GM23338 (cell line): ENCODE measurements around the gene SNAP47. TPM values are rescaled to one million over a fixed set of nuclear protein-coding genes. Genes with fewer than 3 reads are reported as not detected.

Experiments
- ATAC-seq: fragments of 200-7000 bp; cut with Tn5 transposase; 3 replicates; pipeline ENCODE4 v1.9.1; 2020
- DNase-seq: peaks from one replicate; pipeline ENCODE4 v3.0.0-alpha.2; 2015; ENCODE audit warnings: low spot score
- H2AFZ ChIP-seq: fragments of 200-600 bp; sonication (generic); 2 replicates; pipeline ENCODE4 v1.8.0; 2016; ENCODE audit warnings: antibody characterized with exemption, mild to moderate bottlenecking, moderate library complexity
- H3F3A ChIP-seq: fragments of 200-600 bp; sonication (generic); replicated peaks from 2 replicates; pipeline ENCODE4 v1.8.0; 2017; ENCODE audit warnings: antibody characterized with exemption, mixed run types, low read depth
- H3K27ac ChIP-seq: fragments of 200-600 bp; sonication (generic); 2 replicates; pipeline ENCODE4 v1.6.1; 2016; ENCODE audit warnings: low read depth
- H3K27me3 ChIP-seq: fragments of 200-600 bp; sonication (generic); 2 replicates; pipeline ENCODE4 v1.8.0; 2016; ENCODE audit warnings: mild to moderate bottlenecking, mixed run types, moderate library complexity; ENCODE audit not compliant: insufficient read depth
- H3K36me3 ChIP-seq: fragments of 200-600 bp; sonication (generic); 2 replicates; pipeline ENCODE4 v1.8.0; 2016; ENCODE audit warnings: mild to moderate bottlenecking; ENCODE audit not compliant: insufficient read depth
- H3K4me1 ChIP-seq: fragments of 200-600 bp; sonication (generic); 2 replicates; pipeline ENCODE4 v1.8.0; 2016; ENCODE audit warnings: mild to moderate bottlenecking, moderate library complexity; ENCODE audit not compliant: insufficient read depth
- H3K4me2 ChIP-seq: fragments of 200-600 bp; sonication (generic); 2 replicates; pipeline ENCODE4 v1.7.1; 2017; ENCODE audit warnings: mixed run types
- H3K4me3 ChIP-seq: fragments of 200-600 bp; sonication (generic); 2 replicates; pipeline ENCODE4 v1.6.1; 2016; ENCODE audit warnings: mixed run types
- H3K79me2 ChIP-seq: fragments of 200-600 bp; sonication (generic); replicated peaks from 2 replicates; pipeline ENCODE4 v1.8.0; 2017; ENCODE audit warnings: mild to moderate bottlenecking; ENCODE audit not compliant: insufficient read depth
- H3K9me2 ChIP-seq: fragments of 200-600 bp; sonication (generic); 2 replicates; pipeline ENCODE4 v1.8.0; 2017; ENCODE audit not compliant: insufficient read depth
- H4K20me1 ChIP-seq: fragments of 200-600 bp; sonication (generic); replicated peaks from 2 replicates; pipeline ENCODE4 v1.8.0; 2017; ENCODE audit warnings: mild to moderate bottlenecking; ENCODE audit not compliant: insufficient read depth
- H3K27ac Mint-ChIP-seq: 2 replicates; pipeline ENCODE4 v1.8.0; 2020; ENCODE audit warnings: inconsistent platforms, mild to moderate bottlenecking, moderate library complexity, mixed read lengths
- H3K27me3 Mint-ChIP-seq: 3 replicates; pipeline ENCODE4 v1.8.0; 2022; ENCODE audit warnings: low read depth, mild to moderate bottlenecking, moderate library complexity, mixed read lengths, inconsistent platforms; ENCODE audit not compliant: insufficient read depth, poor library complexity
- H3K36me3 Mint-ChIP-seq: 3 replicates; pipeline ENCODE4 v1.8.0; 2021; ENCODE audit warnings: low read depth, mild to moderate bottlenecking, inconsistent platforms, moderate library complexity, mixed read lengths
- H3K4me1 Mint-ChIP-seq: 3 replicates; pipeline ENCODE4 v1.8.0; 2020; ENCODE audit warnings: mild to moderate bottlenecking, inconsistent platforms, mixed read lengths
- H3K4me3 Mint-ChIP-seq: 3 replicates; pipeline ENCODE4 v1.8.0; 2021; ENCODE audit warnings: moderate library complexity, mild to moderate bottlenecking, inconsistent platforms, mixed read lengths
- H3K9me3 Mint-ChIP-seq: 3 replicates; pipeline ENCODE4 v1.8.0; 2020; ENCODE audit warnings: moderate library complexity, mild to moderate bottlenecking, inconsistent platforms, mixed read lengths
- CREB1 ChIP-seq: fragments of 250-450 bp; sonication (Bioruptor Pico); IDR thresholded peaks from 2 replicates; pipeline ENCODE4 v1.5.0; 2020; ENCODE audit warnings: low read depth, mild to moderate bottlenecking, moderate library complexity
- EZH2 ChIP-seq: fragments of 200-600 bp; sonication (generic); IDR thresholded peaks from one replicate; pipeline ENCODE4 v1.8.0; 2017; ENCODE audit warnings: antibody characterized with exemption, mild to moderate bottlenecking, low read depth; ENCODE audit not compliant: unreplicated experiment
- EZH2phosphoT487 ChIP-seq: fragments of 200-600 bp; sonication (generic); IDR thresholded peaks from one replicate; pipeline ENCODE4 v1.8.1; 2018; ENCODE audit warnings: antibody characterized with exemption; ENCODE audit not compliant: unreplicated experiment
- JUNB ChIP-seq: IDR thresholded peaks from one replicate; pipeline ENCODE4 v1.6.1; 2016; ENCODE audit warnings: antibody characterized with exemption; ENCODE audit not compliant: unreplicated experiment
- STAT1 ChIP-seq: IDR thresholded peaks from one replicate; pipeline ENCODE4 v1.6.1; 2016; ENCODE audit warnings: antibody characterized with exemption; ENCODE audit not compliant: unreplicated experiment
- ZNF331 ChIP-seq: fragments of 250-450 bp; sonication (Bioruptor Pico); IDR thresholded peaks from 2 replicates; pipeline ENCODE4 v1.5.0; 2020; ENCODE audit warnings: low read depth, mild to moderate bottlenecking, moderate library complexity
- ZNF462 ChIP-seq: fragments of 250-450 bp; sonication (Bioruptor Pico); IDR thresholded peaks from 2 replicates; pipeline ENCODE4 v1.5.0; 2020; ENCODE audit warnings: mild to moderate bottlenecking, moderate library complexity
- polyA plus RNA-seq: library from polyadenylated mRNA; unstranded; fragments of >200 nt; fragmentation: Nextera tagmentation; extraction: Ambion mirVana; gene quantifications from 2 replicates; pipeline ENCODE4 v1.2.1, GENCODE V29; 2016
- total RNA-seq: library from RNA; depleted of rRNA; stranded (reverse); fragments of >200 nt; shearing (Covaris generic); gene quantifications from 2 replicates; pipeline ENCODE4 v1.2.3, GENCODE V29; 2014
- TF ChIP-seq, protein P1 (sequence below): IDR thresholded peaks from one replicate; pipeline ENCODE4 v1.6.1; 2018; ENCODE audit warnings: antibody characterized with exemption; ENCODE audit not compliant: unreplicated experiment
- TF ChIP-seq, protein P2 (sequence below): IDR thresholded peaks from 2 replicates; pipeline ENCODE4 v1.6.1; 2016; ENCODE audit warnings: antibody characterized with exemption
- TF ChIP-seq, protein P3 (sequence below), 2 experiments: fragments of 200-600 bp in 1 of 2; sonication (generic) in 1 of 2; conservative IDR thresholded peaks; 2 replicates each; pipeline versions ENCODE4 v1.5.1 to v1.6.1; 2016 to 2017; ENCODE audit warnings: antibody characterized with exemption in 2 of 2, low read depth in 2 of 2, mild to moderate bottlenecking in 2 of 2, moderate library complexity in 1 of 2

SNAP47 gene
- total and polyA plus RNA-seq, 2 experiments from 2014 or later, result 19.5 to 51.8 TPM

DNA sequence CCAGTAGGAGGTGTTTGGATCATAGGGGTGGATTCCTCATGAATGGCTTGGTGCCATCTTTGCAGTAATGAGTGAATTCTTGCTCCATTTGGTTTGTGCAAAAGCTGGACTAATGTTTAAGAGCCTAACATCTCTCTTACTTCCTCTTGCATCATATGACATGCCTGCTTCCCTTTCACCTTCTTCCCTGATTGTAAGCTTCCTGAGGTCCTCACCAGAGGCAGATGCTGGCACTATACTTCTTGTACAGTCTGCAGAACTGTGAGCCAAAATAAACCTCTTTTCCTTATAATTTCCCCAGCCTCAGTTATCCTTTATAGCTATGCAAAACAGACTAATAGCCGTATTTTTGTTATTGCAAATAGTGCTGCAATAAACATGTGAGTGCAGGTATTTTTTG lies 88.3 kb downstream of the SNAP47 start (continued):
- TF ChIP-seq EZH2phosphoT487 (no peak), STAT1 (no peak), EZH2 (no peak)
- TF ChIP-seq, protein P1, sequence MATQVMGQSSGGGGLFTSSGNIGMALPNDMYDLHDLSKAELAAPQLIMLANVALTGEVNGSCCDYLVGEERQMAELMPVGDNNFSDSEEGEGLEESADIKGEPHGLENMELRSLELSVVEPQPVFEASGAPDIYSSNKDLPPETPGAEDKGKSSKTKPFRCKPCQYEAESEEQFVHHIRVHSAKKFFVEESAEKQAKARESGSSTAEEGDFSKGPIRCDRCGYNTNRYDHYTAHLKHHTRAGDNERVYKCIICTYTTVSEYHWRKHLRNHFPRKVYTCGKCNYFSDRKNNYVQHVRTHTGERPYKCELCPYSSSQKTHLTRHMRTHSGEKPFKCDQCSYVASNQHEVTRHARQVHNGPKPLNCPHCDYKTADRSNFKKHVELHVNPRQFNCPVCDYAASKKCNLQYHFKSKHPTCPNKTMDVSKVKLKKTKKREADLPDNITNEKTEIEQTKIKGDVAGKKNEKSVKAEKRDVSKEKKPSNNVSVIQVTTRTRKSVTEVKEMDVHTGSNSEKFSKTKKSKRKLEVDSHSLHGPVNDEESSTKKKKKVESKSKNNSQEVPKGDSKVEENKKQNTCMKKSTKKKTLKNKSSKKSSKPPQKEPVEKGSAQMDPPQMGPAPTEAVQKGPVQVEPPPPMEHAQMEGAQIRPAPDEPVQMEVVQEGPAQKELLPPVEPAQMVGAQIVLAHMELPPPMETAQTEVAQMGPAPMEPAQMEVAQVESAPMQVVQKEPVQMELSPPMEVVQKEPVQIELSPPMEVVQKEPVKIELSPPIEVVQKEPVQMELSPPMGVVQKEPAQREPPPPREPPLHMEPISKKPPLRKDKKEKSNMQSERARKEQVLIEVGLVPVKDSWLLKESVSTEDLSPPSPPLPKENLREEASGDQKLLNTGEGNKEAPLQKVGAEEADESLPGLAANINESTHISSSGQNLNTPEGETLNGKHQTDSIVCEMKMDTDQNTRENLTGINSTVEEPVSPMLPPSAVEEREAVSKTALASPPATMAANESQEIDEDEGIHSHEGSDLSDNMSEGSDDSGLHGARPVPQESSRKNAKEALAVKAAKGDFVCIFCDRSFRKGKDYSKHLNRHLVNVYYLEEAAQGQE, result no peak

DNA sequence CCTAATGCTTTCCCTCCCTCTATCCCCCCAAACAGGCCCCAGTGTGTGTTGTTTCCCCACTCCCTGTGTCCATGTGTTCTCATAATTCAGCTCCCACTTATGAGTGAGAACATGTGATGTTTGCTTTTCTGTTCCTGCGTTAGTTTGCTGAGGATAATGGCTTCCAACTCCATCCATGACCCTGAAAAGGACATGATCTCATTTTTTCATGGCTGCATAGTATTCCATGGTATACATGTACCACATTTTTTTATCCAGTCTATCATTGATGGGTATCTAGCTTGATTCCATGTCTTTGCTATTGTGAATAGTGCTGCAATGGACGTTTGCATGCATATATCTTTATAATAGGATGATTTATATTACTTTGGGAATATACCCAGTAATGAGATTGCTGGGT lies 89.0 kb downstream of the SNAP47 start:
- no peaks in the 10 kb centered on the region for H3K4me1 Mint-ChIP-seq
- no peak overlapping the region for H2AFZ ChIP-seq
- H3K4me3 ChIP-seq, result no peak overlapping the region
- no peaks in the 10 kb centered on the region for H3F3A ChIP-seq
- H3K9me3 Mint-ChIP-seq, result peaks cover 23% of the 10 kb centered on the region; the same call in 2 of the 3 replicates
- H3K4me3 Mint-ChIP-seq, result no peak overlapping the region
- no peak overlapping the region for H3K27ac Mint-ChIP-seq
- H3K27me3 Mint-ChIP-seq, result no peaks in the 10 kb centered on the region
- no peaks in the 10 kb centered on the region for H3K4me1 ChIP-seq
- peaks cover 3% of the 10 kb centered on the region; the same call in 1 of the 2 replicates for H3K9me2 ChIP-seq
- no peaks in the 10 kb centered on the region for H4K20me1 ChIP-seq
- no peaks in the 10 kb centered on the region; the same call in 1 of the 2 replicates for H3K27me3 ChIP-seq
- H3K4me2 ChIP-seq, result no peak overlapping the region
- H3K36me3 ChIP-seq, result no peaks in the 10 kb centered on the region
- ATAC-seq, result no peak
- no peaks in the 10 kb centered on the region for H3K36me3 Mint-ChIP-seq
- H3K27ac ChIP-seq, result no peak overlapping the region
- no peak for DNase-seq
- no peaks in the 10 kb centered on the region for H3K79me2 ChIP-seq
- TF ChIP-seq ZNF331 (CRISPR knock-in tag) (no peak), EZH2 (no peak), ZNF462 (CRISPR knock-in tag) (no peak), EZH2phosphoT487 (no peak), JUNB (no peak), CREB1 (CRISPR knock-in tag) (no peak), STAT1 (no peak)
- TF ChIP-seq, protein P2, sequence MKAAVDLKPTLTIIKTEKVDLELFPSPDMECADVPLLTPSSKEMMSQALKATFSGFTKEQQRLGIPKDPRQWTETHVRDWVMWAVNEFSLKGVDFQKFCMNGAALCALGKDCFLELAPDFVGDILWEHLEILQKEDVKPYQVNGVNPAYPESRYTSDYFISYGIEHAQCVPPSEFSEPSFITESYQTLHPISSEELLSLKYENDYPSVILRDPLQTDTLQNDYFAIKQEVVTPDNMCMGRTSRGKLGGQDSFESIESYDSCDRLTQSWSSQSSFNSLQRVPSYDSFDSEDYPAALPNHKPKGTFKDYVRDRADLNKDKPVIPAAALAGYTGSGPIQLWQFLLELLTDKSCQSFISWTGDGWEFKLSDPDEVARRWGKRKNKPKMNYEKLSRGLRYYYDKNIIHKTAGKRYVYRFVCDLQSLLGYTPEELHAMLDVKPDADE, result no peak
- TF ChIP-seq, protein P3, sequence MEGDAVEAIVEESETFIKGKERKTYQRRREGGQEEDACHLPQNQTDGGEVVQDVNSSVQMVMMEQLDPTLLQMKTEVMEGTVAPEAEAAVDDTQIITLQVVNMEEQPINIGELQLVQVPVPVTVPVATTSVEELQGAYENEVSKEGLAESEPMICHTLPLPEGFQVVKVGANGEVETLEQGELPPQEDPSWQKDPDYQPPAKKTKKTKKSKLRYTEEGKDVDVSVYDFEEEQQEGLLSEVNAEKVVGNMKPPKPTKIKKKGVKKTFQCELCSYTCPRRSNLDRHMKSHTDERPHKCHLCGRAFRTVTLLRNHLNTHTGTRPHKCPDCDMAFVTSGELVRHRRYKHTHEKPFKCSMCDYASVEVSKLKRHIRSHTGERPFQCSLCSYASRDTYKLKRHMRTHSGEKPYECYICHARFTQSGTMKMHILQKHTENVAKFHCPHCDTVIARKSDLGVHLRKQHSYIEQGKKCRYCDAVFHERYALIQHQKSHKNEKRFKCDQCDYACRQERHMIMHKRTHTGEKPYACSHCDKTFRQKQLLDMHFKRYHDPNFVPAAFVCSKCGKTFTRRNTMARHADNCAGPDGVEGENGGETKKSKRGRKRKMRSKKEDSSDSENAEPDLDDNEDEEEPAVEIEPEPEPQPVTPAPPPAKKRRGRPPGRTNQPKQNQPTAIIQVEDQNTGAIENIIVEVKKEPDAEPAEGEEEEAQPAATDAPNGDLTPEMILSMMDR (conservative IDR thresholded peaks at IDR 0.05; ENCODE audit: low read depth in 2 of 2), result no peak
